GM18873 (cell line): ENCODE results near the gene RELL1.
A peak's percentile ranks its signal among the peaks of the same experiment; 100 is the strongest.

ENCODE experiments used
- ATAC-seq: cut with Tn5 transposase; IDR thresholded peaks from one replicate; pipeline ENCODE4 v1.9.1; 2021; ENCODE audit warnings: mild to moderate bottlenecking, moderate library complexity, moderate number of reproducible peaks; ENCODE audit not compliant: unreplicated experiment, low FRiP score

RELL1 gene, protein sequence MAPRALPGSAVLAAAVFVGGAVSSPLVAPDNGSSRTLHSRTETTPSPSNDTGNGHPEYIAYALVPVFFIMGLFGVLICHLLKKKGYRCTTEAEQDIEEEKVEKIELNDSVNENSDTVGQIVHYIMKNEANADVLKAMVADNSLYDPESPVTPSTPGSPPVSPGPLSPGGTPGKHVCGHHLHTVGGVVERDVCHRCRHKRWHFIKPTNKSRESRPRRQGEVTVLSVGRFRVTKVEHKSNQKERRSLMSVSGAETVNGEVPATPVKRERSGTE

DNA sequence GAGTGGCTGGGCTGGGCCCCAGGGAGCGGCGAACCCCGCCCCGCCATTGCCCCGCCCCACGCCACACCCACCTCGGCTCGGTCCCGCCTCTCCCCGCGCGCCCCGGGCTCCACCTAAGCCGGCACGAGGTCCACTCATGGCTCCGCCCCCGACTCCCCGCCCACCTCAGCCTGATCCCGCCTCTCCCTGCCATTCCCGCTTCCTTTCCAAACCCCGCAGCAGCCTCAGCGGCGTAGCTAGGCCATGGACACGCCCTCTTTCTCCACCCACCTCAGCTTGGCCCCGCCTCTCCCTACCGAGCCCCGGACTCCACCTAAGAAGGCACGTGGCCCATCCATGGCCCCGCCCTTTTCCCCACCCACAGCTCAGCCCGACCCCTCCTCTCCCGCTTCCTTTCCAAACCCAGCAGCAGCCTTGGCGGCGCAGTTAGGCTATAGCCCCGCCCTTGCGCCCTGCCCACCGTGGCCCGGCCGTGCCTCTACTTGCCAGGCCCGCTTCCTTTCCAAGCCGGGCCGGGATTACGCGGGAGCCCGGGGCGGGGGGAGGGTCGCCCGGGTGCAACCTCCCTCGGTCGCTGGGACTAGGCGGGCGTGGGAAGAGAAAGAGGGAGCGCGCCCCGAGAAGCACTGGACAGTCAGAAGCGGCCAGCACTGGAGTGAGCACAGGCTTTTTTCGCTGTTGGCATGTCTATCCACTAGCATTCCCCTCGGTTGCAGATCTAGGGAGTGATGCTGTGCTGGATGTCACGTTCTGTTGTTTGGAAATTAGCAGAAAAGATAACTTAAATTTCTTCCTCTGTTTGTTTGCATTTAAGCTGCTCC lies at the start of gene RELL1:
TSS of gene RELL1 (minus strand) at position 4 of the 821 bp plus-strand sequence. CDS start 89 bp downstream, outside the sequence.
- peak; percentile 86 for ATAC-seq

DNA sequence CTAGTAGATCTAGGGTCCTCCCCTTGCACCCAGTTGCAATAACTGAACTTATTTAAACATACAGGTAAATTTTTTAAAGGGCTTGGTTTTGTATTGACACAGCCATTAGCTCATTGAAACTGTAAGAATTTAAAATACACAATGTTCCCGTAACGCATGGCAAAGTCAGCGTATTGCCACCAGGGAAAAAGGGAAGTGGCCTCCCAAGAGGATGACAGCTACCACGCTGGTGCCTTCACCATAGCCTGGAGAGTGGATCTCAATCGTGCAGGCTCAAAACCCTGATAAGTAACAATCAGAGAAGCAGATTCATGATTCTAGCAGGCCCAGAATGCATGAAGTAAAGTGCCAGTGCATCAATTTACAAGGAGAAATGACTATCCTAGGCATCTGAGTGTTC lies 49.4 kb upstream of the RELL1 start:
- ATAC-seq: no peak

DNA sequence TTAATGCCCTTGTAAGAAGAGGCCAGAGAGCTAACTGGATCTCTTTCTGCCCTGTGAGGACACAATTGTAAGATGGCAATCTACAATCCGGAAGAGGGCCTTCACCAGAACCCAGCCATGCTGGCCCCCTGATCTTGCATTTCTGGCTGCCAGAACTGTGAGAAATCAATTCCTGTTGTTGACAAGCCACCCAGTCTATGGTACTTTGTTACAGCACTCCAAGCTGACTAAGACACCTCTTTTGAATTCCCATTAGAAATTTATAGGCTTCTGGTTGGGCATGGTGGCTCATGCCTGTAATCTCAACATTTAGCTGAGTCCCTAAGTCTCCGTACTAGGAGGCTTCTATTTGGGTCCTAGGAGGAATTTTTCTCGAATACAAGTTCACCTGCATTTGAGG lies 48.8 kb upstream of the RELL1 start:
- no peak for ATAC-seq

DNA sequence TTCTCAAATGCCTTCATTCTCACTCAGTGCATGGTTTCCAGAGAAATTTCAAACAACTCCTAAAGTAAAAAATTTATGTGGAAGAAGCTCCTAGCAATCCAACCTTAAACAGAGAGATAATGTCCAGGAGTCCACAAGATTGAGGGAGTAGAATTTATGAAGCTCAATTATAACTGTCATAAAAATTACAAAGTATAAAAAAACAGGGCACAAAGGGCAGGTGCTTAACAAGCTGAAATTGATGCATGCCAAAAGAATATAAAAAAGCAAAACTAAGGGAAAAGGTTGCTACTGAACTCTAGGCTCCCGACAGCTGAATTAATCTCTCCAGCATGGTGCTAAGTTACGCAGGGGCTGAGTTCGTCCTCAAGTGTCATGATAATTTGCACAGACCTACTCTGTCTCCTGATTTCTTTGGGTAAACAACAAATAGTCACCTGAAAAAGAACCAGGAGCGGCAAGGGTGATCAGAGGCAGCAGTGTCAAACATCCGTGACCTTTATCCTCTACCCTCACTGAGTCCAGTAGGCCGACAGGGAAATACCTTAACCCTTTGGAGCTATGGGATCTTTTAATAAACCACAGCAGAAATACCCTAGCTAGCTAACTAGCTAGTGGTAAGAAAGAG lies 47.2 kb upstream of the RELL1 start:
- no peak for ATAC-seq

DNA sequence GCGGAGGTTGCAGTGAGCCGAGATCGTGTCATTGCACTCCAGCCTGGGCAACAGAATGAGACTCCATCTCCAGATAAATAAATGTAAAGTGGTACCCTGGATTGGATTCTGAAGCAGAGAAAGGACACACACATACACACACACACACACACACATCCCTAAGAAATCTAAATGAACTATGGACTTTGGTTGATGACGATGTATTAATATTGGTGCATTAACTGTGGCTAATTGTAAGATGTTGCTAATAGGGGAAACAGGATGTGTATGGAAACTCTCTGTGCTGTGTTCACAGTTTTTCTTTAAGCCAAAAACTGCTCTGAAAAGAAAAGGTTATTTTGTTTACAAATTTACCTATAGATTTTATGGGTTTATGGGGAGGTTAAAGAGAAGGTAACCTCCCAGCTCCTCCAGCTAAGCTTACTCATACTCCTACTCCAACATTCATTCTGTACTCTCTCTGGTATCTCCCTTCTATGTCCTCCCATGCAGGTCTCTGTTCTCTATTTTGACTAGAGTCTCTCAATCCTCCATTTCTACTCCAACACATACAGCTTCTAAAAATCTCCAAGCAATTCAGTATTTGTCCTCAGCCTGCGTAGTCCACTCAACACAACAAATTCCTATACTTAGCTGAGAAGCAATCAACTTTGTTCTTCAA lies 46.5 kb upstream of the RELL1 start:
- peak; percentile 91 for ATAC-seq

DNA sequence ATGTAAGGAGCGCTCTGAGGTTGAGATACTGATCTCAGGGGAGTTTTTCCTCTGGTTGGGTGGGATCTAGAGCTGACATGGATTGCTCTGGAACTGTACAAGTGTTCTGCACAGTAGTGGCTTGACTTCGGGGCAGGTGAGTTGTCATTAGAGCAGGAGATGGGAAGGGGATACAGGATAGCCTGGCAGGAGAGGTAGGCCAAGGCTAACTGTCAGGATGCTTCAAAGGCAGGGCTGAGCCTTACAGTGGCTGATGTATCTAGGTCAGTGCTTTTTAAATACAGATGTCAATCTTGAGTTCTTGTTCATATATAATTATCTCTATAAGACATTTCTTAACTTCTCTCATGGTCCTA lies 43.5 kb upstream of the RELL1 start:
- ATAC-seq: no peak

DNA sequence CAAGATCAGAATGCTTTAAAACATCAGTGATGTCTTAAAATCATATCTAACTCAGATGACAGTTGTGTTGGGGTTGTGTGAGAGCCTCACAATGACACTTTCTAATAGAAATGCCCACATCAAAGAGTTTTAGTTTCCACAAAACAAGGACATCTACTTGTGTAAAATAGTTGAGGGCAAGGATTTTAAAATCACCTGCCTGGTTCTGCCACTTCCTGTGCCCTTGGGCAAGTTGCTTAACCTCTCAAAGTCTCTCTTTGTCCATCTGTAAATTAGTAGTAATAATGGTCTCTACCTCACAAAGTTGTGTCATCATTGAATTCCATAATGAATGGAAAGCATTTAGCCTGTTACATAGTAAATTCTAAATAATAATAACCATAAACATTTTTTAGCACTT lies 41.9 kb upstream of the RELL1 start:
- no peak for ATAC-seq

DNA sequence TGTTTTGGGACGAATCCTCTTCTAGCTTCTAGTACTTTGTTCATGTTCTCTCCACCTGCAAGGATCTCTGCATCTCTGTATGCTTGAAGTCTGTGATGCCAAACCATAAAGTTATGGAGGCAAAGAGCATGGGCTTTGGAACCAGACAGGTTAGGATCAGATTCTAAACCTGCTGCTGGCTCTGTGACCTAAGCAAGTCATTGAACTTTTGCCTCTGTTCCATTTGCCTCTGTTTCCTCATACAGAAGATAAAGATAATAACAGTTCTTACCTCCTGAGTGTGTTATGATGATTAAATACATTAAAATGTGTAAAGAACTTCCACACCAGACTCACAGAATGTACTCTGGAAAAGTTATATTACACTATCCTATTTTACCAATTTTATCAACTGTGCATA lies 41.5 kb upstream of the RELL1 start:
- no peak for ATAC-seq

DNA sequence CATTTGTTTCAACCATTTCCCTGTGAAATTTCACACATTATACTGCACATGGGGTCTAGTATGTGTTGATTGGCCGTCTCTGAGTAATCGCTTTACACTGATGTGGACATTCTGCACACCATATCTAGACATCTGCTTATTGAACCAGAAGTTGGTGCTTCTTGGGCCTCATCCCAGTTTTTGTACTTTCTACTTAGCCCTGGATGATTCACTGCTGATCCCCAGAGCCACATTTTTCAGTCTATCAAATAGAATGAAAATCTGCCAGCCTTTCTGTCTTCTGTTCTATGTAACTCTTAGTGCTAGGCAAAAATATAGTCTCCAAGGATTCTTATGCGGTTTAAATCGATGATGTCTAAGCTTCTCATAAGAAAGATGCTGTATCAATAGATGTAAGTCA lies 40.5 kb upstream of the RELL1 start:
- ATAC-seq: no peak

DNA sequence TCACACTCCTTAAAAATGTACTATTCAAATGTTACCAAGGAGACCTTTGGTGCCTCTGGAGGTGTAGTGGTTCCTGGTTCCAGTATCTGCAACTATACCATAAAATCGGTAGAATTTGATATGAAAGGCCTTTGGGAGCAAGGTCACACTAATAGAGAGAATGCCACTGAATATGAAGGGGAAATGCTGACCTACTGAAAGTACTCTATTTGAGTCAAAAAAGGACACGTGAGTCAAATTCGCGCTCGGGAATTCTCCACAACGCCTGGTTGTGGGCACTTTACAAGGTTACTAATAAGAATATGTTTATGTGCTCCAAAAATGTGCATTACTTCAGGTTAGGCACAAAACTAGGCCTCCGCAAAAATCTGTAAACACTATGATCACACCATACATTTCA lies 39.5 kb upstream of the RELL1 start:
- ATAC-seq: peak; percentile 72

DNA sequence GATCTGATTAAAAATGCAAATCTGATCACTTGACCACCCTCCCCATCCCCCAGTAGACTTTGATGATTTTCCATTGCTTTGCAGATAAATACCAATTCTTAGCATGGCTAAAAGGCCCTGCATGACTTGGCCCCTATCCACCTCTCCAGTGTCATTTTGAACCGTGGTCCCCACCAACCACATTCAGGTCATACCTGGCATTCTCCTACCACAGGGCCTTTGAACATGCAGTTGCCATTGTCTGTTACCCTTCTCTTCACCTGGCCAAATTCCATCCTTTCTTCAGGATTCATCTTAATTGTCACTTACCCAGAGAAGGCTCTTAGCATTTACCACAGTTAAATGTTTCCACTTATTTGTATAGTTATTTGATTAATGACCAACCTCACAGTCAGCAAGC lies 36.9 kb upstream of the RELL1 start:
- ATAC-seq: no peak

DNA sequence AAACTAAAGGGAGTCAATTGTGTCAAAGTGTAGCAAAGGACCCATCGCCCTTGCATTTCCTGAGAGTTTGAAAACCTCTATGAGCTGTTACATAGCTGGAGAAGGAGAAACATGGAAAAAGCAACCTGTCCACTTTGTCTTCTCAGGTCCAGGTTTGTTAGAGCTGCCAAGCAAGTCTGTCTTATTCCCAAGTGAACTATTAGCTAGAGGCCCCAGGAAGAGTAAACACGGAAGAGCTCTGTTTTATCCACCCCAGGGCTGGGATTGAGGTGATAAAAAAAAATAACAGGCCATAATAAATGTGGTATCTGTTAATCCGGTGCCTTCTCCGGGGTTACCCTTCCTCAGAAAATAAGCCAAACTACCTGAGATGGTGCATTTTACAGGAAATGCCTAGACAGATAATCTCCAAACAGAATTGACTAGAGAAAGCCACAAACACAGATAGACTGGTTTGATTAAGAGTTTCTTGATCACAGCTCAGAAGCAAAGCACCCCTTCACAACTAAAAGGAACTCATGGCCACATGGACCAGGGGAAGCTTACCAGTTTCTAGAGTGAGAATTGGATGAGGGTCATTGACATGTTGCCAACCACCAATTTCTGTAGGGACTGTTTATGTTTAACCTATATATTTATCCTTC lies 35.9 kb upstream of the RELL1 start:
- ATAC-seq: no peak

DNA sequence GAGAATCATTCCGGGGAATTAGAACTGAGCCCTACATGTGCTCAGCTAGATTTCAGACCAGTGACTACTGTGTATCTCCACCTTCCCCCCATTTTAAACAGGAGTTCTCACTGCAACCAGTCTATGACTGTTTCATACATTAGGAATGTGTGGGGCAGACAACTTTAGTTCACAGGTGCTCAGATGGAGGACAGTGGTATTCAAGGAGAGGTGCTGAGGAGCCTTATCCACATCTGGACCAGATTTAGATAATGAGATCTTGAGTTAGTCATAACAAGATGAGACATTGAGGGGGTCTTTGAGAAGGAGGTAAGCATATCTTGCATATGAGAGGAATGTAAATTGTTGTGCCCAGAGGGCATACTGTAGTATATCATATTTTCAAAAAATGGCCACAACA lies 32.8 kb upstream of the RELL1 start:
- no peak for ATAC-seq

DNA sequence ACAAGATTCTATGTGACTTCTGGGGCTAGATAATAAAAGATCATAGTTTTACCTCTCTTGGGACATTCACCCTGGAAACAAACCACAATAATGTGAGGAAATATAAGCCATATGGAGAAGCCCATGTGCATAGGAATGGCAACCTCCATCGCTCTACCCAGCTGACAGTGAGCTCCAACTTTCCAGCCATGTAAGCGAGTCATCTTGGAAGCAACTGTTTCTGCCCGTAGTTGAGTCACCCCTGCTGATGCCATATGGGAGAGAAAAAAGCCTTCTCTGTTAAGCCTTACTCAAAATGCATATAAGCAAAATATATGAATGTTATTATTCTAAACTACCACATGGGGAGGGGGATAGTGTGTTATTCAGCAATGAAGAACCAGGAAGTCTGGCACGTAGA lies 31.4 kb upstream of the RELL1 start:
- ATAC-seq: no peak

DNA sequence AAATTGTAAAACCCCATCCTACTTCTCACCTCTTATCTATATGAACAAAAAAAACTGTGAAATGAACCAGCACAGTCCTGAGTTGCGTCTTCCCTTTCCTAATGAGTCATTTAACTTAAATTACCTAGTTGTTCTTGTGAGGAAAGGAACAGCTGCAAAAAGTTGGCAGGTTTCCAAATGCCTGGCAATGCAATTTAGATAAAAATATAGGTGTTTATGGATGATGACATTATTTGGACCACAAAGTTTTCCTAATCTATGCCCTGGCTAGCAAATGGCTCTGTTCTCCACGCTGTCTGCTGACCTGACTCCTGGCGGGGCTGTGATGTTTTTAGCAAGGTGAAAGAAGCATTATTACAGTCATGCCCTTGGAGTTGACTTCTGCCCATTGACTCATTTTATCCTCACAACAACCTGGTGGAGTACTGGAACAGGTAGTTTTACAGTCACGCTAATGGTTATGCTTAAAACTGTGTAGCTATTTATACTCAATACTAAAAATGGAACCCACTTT lies 29.8 kb upstream of the RELL1 start:
- peak; percentile 67 for ATAC-seq

DNA sequence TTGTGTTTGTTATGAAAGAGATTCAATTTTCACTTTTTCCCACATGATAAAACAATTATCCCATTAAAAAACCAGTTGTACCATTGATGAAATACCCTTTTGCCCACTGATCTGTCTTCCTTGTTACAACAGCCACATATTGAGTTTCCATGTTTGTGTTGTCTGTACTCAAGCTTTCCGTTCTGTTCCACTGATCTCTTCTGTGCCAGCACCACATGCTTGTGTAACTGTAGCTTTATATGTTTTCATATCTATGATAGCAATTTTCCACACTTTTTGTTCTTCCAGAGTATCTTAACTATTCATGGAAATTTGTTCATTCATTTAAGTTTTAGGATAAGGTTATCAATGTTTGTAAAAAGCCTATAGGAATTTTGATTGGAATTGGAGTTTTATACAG lies 24.3 kb upstream of the RELL1 start:
- no peak for ATAC-seq

DNA sequence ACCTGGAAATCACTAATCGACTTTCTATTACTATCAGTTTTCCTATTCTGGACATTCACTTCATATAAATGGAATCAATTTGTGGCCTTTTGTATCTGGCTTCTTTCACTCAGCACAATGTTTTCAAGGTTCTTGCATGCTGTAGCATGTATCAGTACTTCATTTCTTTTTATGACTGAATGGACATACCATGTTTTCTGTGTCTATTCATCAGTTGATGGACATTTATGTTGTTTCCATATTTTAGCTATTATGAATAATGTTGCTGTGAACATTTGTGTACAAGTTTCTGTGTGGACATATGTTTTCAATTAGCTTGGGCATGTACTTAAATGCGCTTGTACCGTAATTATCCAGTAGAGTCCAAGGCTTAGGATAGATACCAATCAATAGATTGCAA lies 19.9 kb upstream of the RELL1 start:
- no peak for ATAC-seq

DNA sequence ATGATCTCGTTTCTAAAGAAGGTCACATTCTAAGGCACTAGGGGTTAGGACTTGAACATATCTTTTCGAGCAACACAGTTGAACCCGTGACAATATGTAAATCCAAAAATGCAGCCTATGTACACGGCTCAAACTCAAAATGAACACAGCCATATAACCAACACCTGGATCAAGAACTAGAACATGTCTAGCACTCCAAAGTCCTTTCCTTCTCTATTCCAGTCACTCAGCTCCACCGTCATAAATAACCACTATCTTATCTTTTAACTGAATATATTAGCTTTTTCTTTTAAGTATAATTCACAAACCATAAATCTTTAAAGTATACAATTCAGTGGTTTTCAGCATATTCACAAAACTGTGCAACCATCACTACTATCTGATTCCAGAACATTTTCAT lies 19.4 kb upstream of the RELL1 start:
- ATAC-seq: no peak

DNA sequence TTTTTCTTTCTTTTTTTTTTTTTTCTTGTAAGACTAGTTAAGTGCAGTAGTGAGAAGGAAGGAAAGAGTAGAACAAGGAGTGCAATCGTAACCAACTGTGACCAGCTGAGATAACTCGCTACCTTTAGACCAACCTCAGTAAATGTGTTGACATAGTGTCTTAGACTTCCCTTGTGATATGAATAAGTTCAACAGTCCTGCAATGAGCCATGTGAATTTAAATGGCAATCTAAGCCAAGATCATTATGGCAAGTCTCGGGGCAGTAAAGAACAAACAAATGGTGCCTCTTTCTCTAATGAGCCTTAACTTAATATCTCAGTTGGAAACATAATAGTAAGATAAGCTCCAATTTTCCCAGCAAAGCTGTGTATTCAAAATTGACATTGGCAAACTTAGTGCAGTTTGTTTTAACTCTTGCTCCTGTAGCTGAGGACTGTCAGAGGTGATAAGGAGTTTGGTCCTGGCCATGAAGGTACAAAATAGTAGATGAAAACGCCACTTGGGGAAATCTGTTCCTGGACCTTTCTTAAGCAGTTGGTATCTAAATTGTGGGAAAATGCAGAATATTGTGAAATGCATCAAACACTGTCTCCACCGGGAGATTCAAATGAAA lies 13.8 kb upstream of the RELL1 start:
- no peak for ATAC-seq

DNA sequence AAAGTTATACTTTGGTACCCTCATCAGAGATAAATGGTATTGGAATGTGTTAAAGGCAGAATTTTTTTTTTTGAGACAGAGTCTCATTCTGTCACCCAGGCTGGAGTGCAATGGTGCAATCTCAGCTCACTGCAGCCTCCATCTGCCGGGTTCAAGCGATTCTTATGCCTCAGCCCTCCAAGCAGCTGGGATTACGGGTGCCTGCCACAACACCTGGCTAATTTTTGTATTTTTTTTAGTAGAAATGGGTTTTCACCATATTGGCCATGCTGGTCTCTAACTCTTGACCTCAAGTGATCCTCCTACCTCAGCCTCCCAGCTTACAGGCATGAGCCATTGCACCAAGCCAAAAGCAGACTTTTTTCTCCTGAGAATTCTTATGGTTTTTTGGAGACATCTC lies 11.4 kb upstream of the RELL1 start:
- ATAC-seq: no peak
